Iris pigment epithelial cell (primary cell): ENCODE data around the gene ATPAF1.
"Not testable (repeated sequence)": the region's sequence is repeated elsewhere in the genome, so short reads cannot be mapped to it uniquely, and the experiment has no call there.

ENCODE experiments used
- DNase-seq: peaks from one replicate; pipeline ENCODE4 v3.0.0-alpha.2; 2011; ENCODE audit warnings: low read depth

The ATPAF1 gene

GRCh38 chr1:46667782-46668760 lies at the start of gene ATPAF1:
TSS of gene ATPAF1 (minus strand) at chr1:46668364. CDS start at chr1:46668322, 42 bp downstream.
- peak; percentile 82 for DNase-seq

GRCh38 chr1:46717654-46718053 lies 49.5 kb upstream of the ATPAF1 start:
- DNase-seq: no peak

- DNase-seq: no peak
These were observed 46.8 kb upstream of the ATPAF1 start for GRCh38 chr1:46714976-46715375.

GRCh38 chr1:46708121-46708520 lies 40.0 kb upstream of the ATPAF1 start:
- DNase-seq: peak; percentile 57

- peak; percentile 36 for DNase-seq
These were observed 37.2 kb upstream of the ATPAF1 start for GRCh38 chr1:46705408-46705807.

GRCh38 chr1:46703927-46704641 lies 35.9 kb upstream of the ATPAF1 start:
- no peak for DNase-seq

GRCh38 chr1:46699666-46700065 lies 31.5 kb upstream of the ATPAF1 start:
- DNase-seq: no peak

GRCh38 chr1:46697053-46697452 lies 28.9 kb upstream of the ATPAF1 start:
- peak; percentile 36 for DNase-seq

- DNase-seq: not testable (repeated sequence)
These were observed 26.5 kb upstream of the ATPAF1 start for GRCh38 chr1:46694676-46695075.

GRCh38 chr1:46692811-46693770 lies 24.9 kb upstream of the ATPAF1 start:
- DNase-seq: no peak

- DNase-seq: no peak
These were observed 24.0 kb upstream of the ATPAF1 start for GRCh38 chr1:46691997-46692790.

GRCh38 chr1:46690931-46691421 lies 22.8 kb upstream of the ATPAF1 start:
- DNase-seq: no peak

- no peak for DNase-seq
These were observed 21.7 kb upstream of the ATPAF1 start for GRCh38 chr1:46689897-46690296.

- DNase-seq: no peak
These were observed 21.2 kb upstream of the ATPAF1 start for GRCh38 chr1:46689356-46689755.

GRCh38 chr1:46687921-46688509 lies 19.9 kb upstream of the ATPAF1 start:
- DNase-seq: no peak

- DNase-seq: peak; percentile 63
These were observed 19.0 kb upstream of the ATPAF1 start for GRCh38 chr1:46687093-46687659.

- DNase-seq: no peak
These were observed 18.1 kb upstream of the ATPAF1 start for GRCh38 chr1:46686255-46686654.

GRCh38 chr1:46684670-46685069 lies 16.5 kb upstream of the ATPAF1 start:
- DNase-seq: no peak

GRCh38 chr1:46682064-46682463 lies 13.9 kb upstream of the ATPAF1 start:
- DNase-seq: no peak
